HG03457 (cell line): Measurements from ENCODE around the gene SLC44A5.
"Not testable (repeated sequence)": the region's sequence is repeated elsewhere in the genome, so short reads cannot be mapped to it uniquely, and the experiment has no call there.

ENCODE experiments used
- ATAC-seq: cut with Tn5 transposase; IDR thresholded peaks from one replicate; pipeline ENCODE4 v1.9.1; 2021; ENCODE audit warnings: moderate number of reproducible peaks; ENCODE audit not compliant: unreplicated experiment

SLC44A5 gene

GRCh38 chr1:75611014-75611413 lies at the start of gene SLC44A5:
Gene SLC44A5, minus strand, starts transcription at chr1:75611114. Its CDS starts 69,667 bp downstream, at chr1:75541447.
- no peak for ATAC-seq

GRCh38 chr1:75655931-75656330 lies 45.0 kb upstream of the SLC44A5 start:
- ATAC-seq, result no peak

GRCh38 chr1:75647183-75647582 lies 36.3 kb upstream of the SLC44A5 start:
- ATAC-seq, result not testable (repeated sequence)

GRCh38 chr1:75645153-75645552 lies 34.2 kb upstream of the SLC44A5 start:
- not testable (repeated sequence) for ATAC-seq

GRCh38 chr1:75643460-75643859 lies 32.5 kb upstream of the SLC44A5 start:
- ATAC-seq, result no peak

GRCh38 chr1:75641325-75641724 lies 30.4 kb upstream of the SLC44A5 start:
- ATAC-seq, result no peak

GRCh38 chr1:75640137-75640536 lies 29.2 kb upstream of the SLC44A5 start:
- ATAC-seq, result no peak

- ATAC-seq, result no peak
Measured at GRCh38 chr1:75632350-75632949, 21.5 kb upstream of the SLC44A5 start.

GRCh38 chr1:75630998-75631397 lies 20.1 kb upstream of the SLC44A5 start:
- no peak for ATAC-seq

GRCh38 chr1:75630004-75630594 lies 19.2 kb upstream of the SLC44A5 start:
- ATAC-seq, result no peak

- no peak for ATAC-seq
Measured at GRCh38 chr1:75625795-75626194, 14.9 kb upstream of the SLC44A5 start.

GRCh38 chr1:75618382-75618781 lies 7.5 kb upstream of the SLC44A5 start:
- no peak for ATAC-seq

GRCh38 chr1:75616436-75617433 lies 5.8 kb upstream of the SLC44A5 start:
- ATAC-seq, result no peak

GRCh38 chr1:75615613-75616435 lies 4.9 kb upstream of the SLC44A5 start:
- ATAC-seq, result no peak

- no peak for ATAC-seq
Measured at GRCh38 chr1:75614399-75614756, 3.5 kb upstream of the SLC44A5 start.

- no peak for ATAC-seq
Measured at GRCh38 chr1:75613916-75614315, 3.0 kb upstream of the SLC44A5 start.

- ATAC-seq, result no peak
Measured at GRCh38 chr1:75612976-75613375, 2.1 kb upstream of the SLC44A5 start.

GRCh38 chr1:75602486-75602885 lies 8.4 kb downstream of the SLC44A5 start:
- ATAC-seq, result no peak

- ATAC-seq, result no peak
Measured at GRCh38 chr1:75600781-75601180, 10.1 kb downstream of the SLC44A5 start.

- ATAC-seq, result no peak
Measured at GRCh38 chr1:75594327-75594726, 16.6 kb downstream of the SLC44A5 start.

GRCh38 chr1:75593457-75593856 lies 17.5 kb downstream of the SLC44A5 start:
- ATAC-seq, result not testable (repeated sequence)
